A549 (cell line): ENCODE data around the gene DCAF5.

Experiments
- RAD21 ChIP-seq, 2 experiments: fragments of >200 bp in 1 of 2; sonication (Bioruptor Twin) in 1 of 2; formaldehyde crosslinking in 1 of 2; IDR thresholded peaks in 1 of 2; conservative IDR thresholded peaks in 1 of 2; 2 replicates in 1 of 2; 3 replicates in 1 of 2; pipeline ENCODE4 v1.6.1; 2012 to 2018; ENCODE audit warnings: inconsistent platforms in 1 of 2
- ZFP36 ChIP-seq: fragments of 450-650 bp; IDR thresholded peaks from 2 replicates; pipeline ENCODE4 v1.6.1; 2014; ENCODE audit warnings: borderline replicate concordance; ENCODE audit not compliant: partially characterized antibody

GRCh38 chr14:69117020-69117767 is 35.7 kb downstream of the DCAF5 start:
- TF ChIP-seq RAD21 (conservative IDR thresholded peaks at IDR 0.05 in 1 of 2, IDR thresholded peaks at IDR 0.05 in 1 of 2) = no peak
- TF ChIP-seq ZFP36 = no peak
